H1 (cell line): ENCODE data around the gene DUSP23. TPM values are rescaled to one million over a fixed set of nuclear protein-coding genes. Genes with fewer than 3 reads are reported as not detected.

Experiments used
- CTCF ChIA-PET: fragments of 300-600 bp; sonication (Branson Sonifier 250); formaldehyde crosslinking; loops from one replicate; lab custom pipeline; 2021; ENCODE audit not compliant: partially characterized antibody; lab: Charles Lee
- POLR2A ChIA-PET: fragments of 300-600 bp; sonication (Branson Sonifier 250); formaldehyde crosslinking; loops from one replicate; lab custom pipeline; 2021; ENCODE audit warnings: inconsistent platforms; ENCODE audit not compliant: partially characterized antibody; lab: Charles Lee
- DNase-seq, 2 experiments: peaks; one replicate each; pipeline versions ENCODE4 v3.0.0 to v3.0.0-alpha.2; 2010 to 2022; ENCODE audit warnings: low spot score in 2 of 2, low read depth in 1 of 2, mixed read lengths in 1 of 2
- FAIRE-seq: peaks from 2 replicates; lab custom pipeline; 2011; peaks lifted over from hg19 to GRCh38; lab: Jason Lieb, UNC
- H2AFZ ChIP-seq: 2 replicates; pipeline ENCODE4 v1.8.1; 2012; ENCODE audit warnings: low read length, inconsistent platforms
- H2AK5ac ChIP-seq: 2 replicates; pipeline ENCODE4 v1.6.1; 2013; ENCODE audit warnings: low read depth, low read length
- H2BK120ac ChIP-seq: replicated peaks from 2 replicates; pipeline ENCODE3; 2013; ENCODE audit warnings: low read depth, low read length, inconsistent platforms
- H2BK12ac ChIP-seq: 2 replicates; pipeline ENCODE4 v1.6.1; 2013; ENCODE audit warnings: low read depth, low read length
- H2BK15ac ChIP-seq: 2 replicates; pipeline ENCODE4 v1.6.1; 2013; ENCODE audit warnings: low read length
- H2BK20ac ChIP-seq: 2 replicates; pipeline ENCODE4 v1.6.1; 2013; ENCODE audit warnings: low read length
- H2BK5ac ChIP-seq: 2 replicates; pipeline ENCODE4 v1.6.1; 2013; ENCODE audit warnings: low read depth, low read length
- H3K14ac ChIP-seq: 2 replicates; pipeline ENCODE4 v1.6.1; 2013; ENCODE audit warnings: inconsistent platforms; ENCODE audit not compliant: insufficient read length
- H3K18ac ChIP-seq: 2 replicates; pipeline ENCODE4 v1.6.1; 2013; ENCODE audit warnings: low read length; ENCODE audit errors: extremely low read depth
- H3K23ac ChIP-seq: 2 replicates; pipeline ENCODE4 v1.6.1; 2013; ENCODE audit warnings: inconsistent platforms; ENCODE audit not compliant: insufficient read length
- H3K23me2 ChIP-seq: 2 replicates; pipeline ENCODE4 v1.6.1; 2013; ENCODE audit warnings: low read depth, low read length
- H3K27ac ChIP-seq: 2 replicates; pipeline ENCODE4 v1.6.1; 2011; ENCODE audit warnings: low read depth, low read length, inconsistent platforms
- H3K27me3 ChIP-seq, 4 experiments: replicated peaks in 1 of 4; 1 replicate in 1 of 4; 2 replicates in 3 of 4; pipeline versions ENCODE4 v1.6.1 to v1.8.1; 2011 to 2013; ENCODE audit warnings: low read length in 3 of 4, mild to moderate bottlenecking in 3 of 4, inconsistent platforms in 2 of 4, mixed read lengths in 2 of 4, moderate library complexity in 1 of 4; ENCODE audit not compliant: control insufficient read depth in 3 of 4, insufficient read depth in 3 of 4; ENCODE audit errors: extremely low read depth in 1 of 4
- H3K36me3 ChIP-seq, 4 experiments: 2 replicates each; pipeline versions ENCODE4 v1.6.1 to v1.8.1; 2011 to 2013; ENCODE audit warnings: mild to moderate bottlenecking in 4 of 4, low read length in 3 of 4, moderate library complexity in 2 of 4, control low read depth in 1 of 4, inconsistent platforms in 1 of 4; ENCODE audit not compliant: insufficient read depth in 4 of 4, control insufficient read depth in 2 of 4
- H3K4ac ChIP-seq: replicated peaks from 2 replicates; pipeline ENCODE3; 2013; ENCODE audit warnings: low read length, low read depth, mixed read lengths, inconsistent platforms; ENCODE audit not compliant: insufficient read length
- H3K4me1 ChIP-seq, 4 experiments: replicated peaks in 1 of 4; 1 replicate in 1 of 4; 2 replicates in 3 of 4; pipeline versions ENCODE4 v1.6.1 to v1.8.1; 2011 to 2013; ENCODE audit warnings: low read length in 3 of 4, inconsistent platforms in 2 of 4, mixed read lengths in 1 of 4; ENCODE audit not compliant: insufficient read depth in 4 of 4, control insufficient read depth in 3 of 4
- H3K4me2 ChIP-seq, 2 experiments: 2 replicates each; pipeline versions ENCODE4 v1.6.1 to v1.8.1; 2011 to 2013; ENCODE audit warnings: low read depth in 2 of 2, low read length in 2 of 2, control low read depth in 1 of 2, inconsistent platforms in 1 of 2, mild to moderate bottlenecking in 1 of 2; ENCODE audit not compliant: insufficient read depth in 1 of 2
- H3K4me3 ChIP-seq, 4 experiments: fragments of 200-600, 300-600 bp in 1 of 4; sonication (generic), shearing (Covaris generic), sonication (Bioruptor Twin) in 1 of 4; 2 replicates each; pipeline versions ENCODE4 v1.5.1 to v1.8.1; 2011 to 2016; ENCODE audit warnings: low read length in 4 of 4, low read depth in 3 of 4, control low read depth in 2 of 4, inconsistent platforms in 2 of 4, mild to moderate bottlenecking in 2 of 4, mixed read lengths in 1 of 4, moderate library complexity in 1 of 4; ENCODE audit not compliant: insufficient read depth in 2 of 4; ENCODE audit errors: extremely low read depth in 1 of 4
- H3K56ac ChIP-seq: replicated peaks from 2 replicates; pipeline ENCODE3; 2013; ENCODE audit warnings: low read depth, mild to moderate bottlenecking, mixed read lengths, low read length, inconsistent platforms; ENCODE audit not compliant: insufficient read length
- H3K79me1 ChIP-seq: 2 replicates; pipeline ENCODE4 v1.6.1; 2013; ENCODE audit warnings: low read depth, low read length, control low read depth
- H3K79me2 ChIP-seq, 2 experiments: 2 replicates each; pipeline versions ENCODE4 v1.6.1 to v1.8.1; 2012 to 2013; ENCODE audit warnings: low read length in 2 of 2, mild to moderate bottlenecking in 2 of 2, inconsistent platforms in 1 of 2; ENCODE audit not compliant: insufficient read depth in 2 of 2, control insufficient read depth in 1 of 2
- H3K9ac ChIP-seq, 4 experiments: replicated peaks in 1 of 4; 1 replicate in 1 of 4; 2 replicates in 3 of 4; pipeline versions ENCODE4 v1.6.1 to v1.8.1; 2011 to 2013; ENCODE audit warnings: low read depth in 3 of 4, low read length in 3 of 4, control low read depth in 2 of 4, mild to moderate bottlenecking in 2 of 4, moderate library complexity in 2 of 4, inconsistent platforms in 1 of 4; ENCODE audit errors: extremely low read depth in 1 of 4
- H3K9me3 ChIP-seq, 2 experiments: 2 replicates each; pipeline versions ENCODE4 v1.6.1 to v1.8.1; 2012 to 2013; ENCODE audit warnings: mild to moderate bottlenecking in 2 of 2, moderate library complexity in 2 of 2, control low read depth in 1 of 2, inconsistent platforms in 1 of 2, low read depth in 1 of 2, low read length in 1 of 2, mixed read lengths in 1 of 2; ENCODE audit not compliant: insufficient read depth in 2 of 2
- H4K20me1 ChIP-seq, 2 experiments: replicated peaks in 1 of 2; 2 replicates each; pipeline versions ENCODE3 to v1.8.1; 2011 to 2013; ENCODE audit warnings: inconsistent platforms in 2 of 2, low read length in 2 of 2, mild to moderate bottlenecking in 1 of 2; ENCODE audit not compliant: insufficient read depth in 2 of 2, control insufficient read depth in 1 of 2
- H4K5ac ChIP-seq: 2 replicates; pipeline ENCODE4 v1.6.1; 2013; ENCODE audit warnings: low read length, low read depth, mixed read lengths, inconsistent platforms; ENCODE audit not compliant: insufficient read length
- H4K8ac ChIP-seq: 2 replicates; pipeline ENCODE4 v1.8.0; 2013; ENCODE audit warnings: mild to moderate bottlenecking, moderate library complexity, low read length, inconsistent platforms; ENCODE audit not compliant: insufficient read depth; ENCODE audit errors: extremely low read depth
- H4K91ac ChIP-seq: replicated peaks from 2 replicates; pipeline ENCODE3; 2013; ENCODE audit warnings: low read length, mixed read lengths, inconsistent platforms; ENCODE audit not compliant: insufficient read length
- SIN3A ChIP-seq, 2 experiments: IDR thresholded peaks in 1 of 2; conservative IDR thresholded peaks in 1 of 2; 2 replicates each; pipeline ENCODE4 v1.6.1; 2011 to 2012; ENCODE audit warnings: low read length in 2 of 2, improper control_type of control experiment in 1 of 2, low read depth in 1 of 2, mild to moderate bottlenecking in 1 of 2
- WGBS, 2 experiments: shearing (Covaris generic) in 1 of 2; methylation state at CpG; one replicate each; pipeline versions ENCODE4 v1.1.6 to v1.1.7; 2013 to 2015; ENCODE audit warnings: low lambda C conversion rate in 2 of 2, mixed read lengths in 2 of 2, inconsistent platforms in 1 of 2, low coverage in 1 of 2, missing lambda C conversion rate in 1 of 2; ENCODE audit not compliant: insufficient replicate concordance in 2 of 2, insufficient coverage in 1 of 2, insufficient read length in 1 of 2; ENCODE audit errors: extremely low coverage in 1 of 2, missing lambda C conversion rate in 1 of 2; 5-methylcytosine and 5-hydroxymethylcytosine counted together
- polyA plus RNA-seq, 7 experiments: library from polyadenylated mRNA; depleted of rRNA in 3 of 7; stranded (reverse) in 5 of 7; unstranded in 2 of 7; fragments of >200 nt in 5 of 7; fragments of 200-250 nt in 2 of 7; gene quantifications; 1 replicate in 5 of 7; 2 replicates in 1 of 7; 4 replicates in 1 of 7; pipeline versions ENCODE4 v1.2.1 to v1.2.3, GENCODE V29; 2011 to 2013; ENCODE audit warnings: missing spikeins in 2 of 7, mixed read lengths in 2 of 7
- total RNA-seq: library from RNA; stranded (reverse); fragmentation: NEBNext Ultra II Directional; extraction: Animal tissue kit (Norgen Biotek cat#: 25700); gene quantifications from 2 replicates; pipeline ENCODE4 v1.2.1, GENCODE V29; 2021

Gene DUSP23
- total and polyA plus RNA-seq, 2 of the 8 experiments (the other 6 are each of a cell fraction or from before 2014, with no cell fraction given) = 45.8 to 80.1 TPM

DNA sequence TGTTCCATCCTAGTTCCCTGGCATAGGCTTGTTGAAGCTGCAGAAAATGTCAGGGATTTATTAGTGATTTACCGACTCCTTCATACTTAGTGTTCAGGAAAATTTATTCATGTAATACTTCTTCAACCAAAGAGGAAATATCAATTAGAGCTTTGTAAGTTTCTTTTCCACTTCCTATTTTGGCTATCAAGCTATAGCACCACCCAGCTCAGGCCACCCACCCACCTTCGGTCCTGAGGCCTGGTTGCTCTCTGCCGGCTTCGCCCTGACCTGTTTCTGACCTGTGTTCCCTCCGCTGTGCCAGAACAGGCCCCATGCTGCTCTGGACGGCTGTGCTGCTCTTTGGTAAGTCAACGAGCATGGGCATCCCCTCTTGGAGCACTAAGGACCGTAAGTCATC, 21.3 kb downstream of the DUSP23 start, which contains the start of gene FCRL6:
Gene FCRL6, plus strand, starts transcription at position 250 of the 400 bp plus-strand sequence. Its CDS starts 65 bp downstream, at position 315.
- Histone ChIP-seq H3K23ac (no peak within 1 kb of the TSS), H4K5ac (no peak within 1 kb of the TSS), H3K27me3 (no peaks in the 10 kb centered on the region), H2BK15ac (no peak within 1 kb of the TSS), H2AFZ (no peak within 1 kb of the TSS), H3K4ac (no peak within 1 kb of the TSS)
- no peak for TF ChIP-seq SIN3A (conservative IDR thresholded peaks at IDR 0.05 in 1 of 2, IDR thresholded peaks at IDR 0.05 in 1 of 2; ENCODE audit: low read depth in 1 of 2, low read length in 2 of 2)
- TF ChIP-seq, all 59 proteins: peak for 0
- H3K56ac ChIP-seq = no peak within 1 kb of the TSS
- H4K8ac ChIP-seq = no peak within 1 kb of the TSS
- H3K18ac ChIP-seq = no peak within 1 kb of the TSS
- no peak for FAIRE-seq
- no peaks in the 10 kb centered on the region for H3K4me1 ChIP-seq
- H3K27ac ChIP-seq = no peak within 1 kb of the TSS
- H3K36me3 ChIP-seq = no peaks in the 10 kb centered on the region
- WGBS, 2 experiments = 95% methylated on average over 8 of the region's 8 CpGs; no CpG with 5 or more reads in 1 of the 2 experiments
- H2AK5ac ChIP-seq = no peak within 1 kb of the TSS
- POLR2A ChIA-PET = no interaction called here
- no peaks in the 10 kb centered on the region for H4K20me1 ChIP-seq
- H3K9ac ChIP-seq = no peak within 1 kb of the TSS
- peaks cover 3% of the 10 kb centered on the region; the same call in 1 of the 2 replicates for H3K23me2 ChIP-seq
- CTCF ChIA-PET = interaction anchor here (0.6 to 26.0 kb wide), 16 partner anchors 9 to 669 kb away, joined by 3 to 645 read pairs (median 4); partner anchors contain the start of gene SLAMF8
- no peak within 1 kb of the TSS for H3K14ac ChIP-seq
- H3K9me3 ChIP-seq = no peaks in the 10 kb centered on the region
- no peak within 1 kb of the TSS for H2BK120ac ChIP-seq
- no peak within 1 kb of the TSS for H3K4me3 ChIP-seq
- no peak for DNase-seq
- H2BK5ac ChIP-seq = no peak within 1 kb of the TSS
- H3K79me1 ChIP-seq = no peaks in the 10 kb centered on the region
- no peak within 1 kb of the TSS for H4K91ac ChIP-seq
- H2BK20ac ChIP-seq = no peak within 1 kb of the TSS
- no peak within 1 kb of the TSS for H2BK12ac ChIP-seq
- H3K4me2 ChIP-seq = no peak within 1 kb of the TSS
- no peaks in the 10 kb centered on the region for H3K79me2 ChIP-seq
